ENCODE results near the gene PRKAG1.

- TF ChIP-seq, protein P1, sequence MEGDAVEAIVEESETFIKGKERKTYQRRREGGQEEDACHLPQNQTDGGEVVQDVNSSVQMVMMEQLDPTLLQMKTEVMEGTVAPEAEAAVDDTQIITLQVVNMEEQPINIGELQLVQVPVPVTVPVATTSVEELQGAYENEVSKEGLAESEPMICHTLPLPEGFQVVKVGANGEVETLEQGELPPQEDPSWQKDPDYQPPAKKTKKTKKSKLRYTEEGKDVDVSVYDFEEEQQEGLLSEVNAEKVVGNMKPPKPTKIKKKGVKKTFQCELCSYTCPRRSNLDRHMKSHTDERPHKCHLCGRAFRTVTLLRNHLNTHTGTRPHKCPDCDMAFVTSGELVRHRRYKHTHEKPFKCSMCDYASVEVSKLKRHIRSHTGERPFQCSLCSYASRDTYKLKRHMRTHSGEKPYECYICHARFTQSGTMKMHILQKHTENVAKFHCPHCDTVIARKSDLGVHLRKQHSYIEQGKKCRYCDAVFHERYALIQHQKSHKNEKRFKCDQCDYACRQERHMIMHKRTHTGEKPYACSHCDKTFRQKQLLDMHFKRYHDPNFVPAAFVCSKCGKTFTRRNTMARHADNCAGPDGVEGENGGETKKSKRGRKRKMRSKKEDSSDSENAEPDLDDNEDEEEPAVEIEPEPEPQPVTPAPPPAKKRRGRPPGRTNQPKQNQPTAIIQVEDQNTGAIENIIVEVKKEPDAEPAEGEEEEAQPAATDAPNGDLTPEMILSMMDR (IDR thresholded peaks at IDR 0.05), result no peak
- TF ChIP-seq POLR2A (IDR thresholded peaks at IDR 0.05), result no peak
Observed at GRCh38 chr12:49066120-49066519, 47.5 kb upstream of the PRKAG1 start.

All from vagina (tissue), 2 donors.